OCI-LY7 (cell line): ENCODE results near the gene PRR18. TPM values are rescaled to one million over a fixed set of nuclear protein-coding genes. Genes with fewer than 3 reads are reported as not detected.

ENCODE experiments used
- BruUV-seq: library from RNA; stranded (reverse); fragments of 400-500 nt; replicated peaks from 2 replicates; lab custom pipeline; 2021; lab: Mats Ljungman, UMichigan
- CTCF ChIA-PET: fragments of 300-600 bp; sonication (Branson Sonifier 250); formaldehyde crosslinking; loops from one replicate; lab custom pipeline; 2022; ENCODE audit warnings: antibody characterized with exemption; ENCODE audit not compliant: unreplicated experiment; lab: Charles Lee
- POLR2A ChIA-PET: fragments of 300-600 bp; sonication (Branson Sonifier 250); formaldehyde crosslinking; loops from one replicate; lab custom pipeline; 2022; ENCODE audit warnings: antibody characterized with exemption; lab: Charles Lee
- DNase-seq: peaks from one replicate; pipeline ENCODE4 v3.0.0-alpha.2; 2015; ENCODE audit warnings: low spot score
- H2AFZ ChIP-seq: fragments of 200-600 bp; sonication (generic), shearing (Covaris generic); 2 replicates; pipeline ENCODE4 v1.6.1; 2014; ENCODE audit warnings: mild to moderate bottlenecking, antibody characterized with exemption, low read length, moderate library complexity
- H3K27ac ChIP-seq: fragments of 200-600 bp; sonication (generic); 2 replicates; pipeline ENCODE4 v1.5.1; 2014; ENCODE audit warnings: mixed run types, low read depth, mild to moderate bottlenecking, moderate library complexity, low read length, inconsistent platforms; ENCODE audit not compliant: poor library complexity, severe bottlenecking
- H3K36me3 ChIP-seq: fragments of 200-600 bp; sonication (generic); 2 replicates; pipeline ENCODE4 v1.6.1; 2014; ENCODE audit warnings: mild to moderate bottlenecking, antibody characterized with exemption, low read length, moderate library complexity, mixed read lengths; ENCODE audit not compliant: insufficient read depth
- H3K4me1 ChIP-seq: fragments of 200-600 bp; sonication (generic); 2 replicates; pipeline ENCODE4 v1.5.1; 2014; ENCODE audit warnings: mild to moderate bottlenecking, low read length; ENCODE audit not compliant: insufficient read depth, poor library complexity, severe bottlenecking
- H3K4me2 ChIP-seq: fragments of 200-600 bp; sonication (generic); 2 replicates; pipeline ENCODE4 v1.6.1; 2014; ENCODE audit warnings: mild to moderate bottlenecking, low read length
- H3K4me3 ChIP-seq: fragments of 200-600 bp; sonication (generic); 2 replicates; pipeline ENCODE4 v1.5.1; 2014; ENCODE audit warnings: mild to moderate bottlenecking, low read depth, low read length; ENCODE audit not compliant: poor library complexity, severe bottlenecking
- H3K79me2 ChIP-seq: fragments of 200-600 bp; sonication (generic); 2 replicates; pipeline ENCODE4 v1.6.1; 2016; ENCODE audit warnings: low read depth, mild to moderate bottlenecking, low read length, moderate library complexity, mixed read lengths; ENCODE audit not compliant: insufficient read depth
- H3K9me2 ChIP-seq: fragments of 200-600 bp; sonication (generic); 2 replicates; pipeline ENCODE4 v1.6.1; 2016; ENCODE audit warnings: mild to moderate bottlenecking, low read length, mixed read lengths; ENCODE audit not compliant: insufficient read depth
- H3K9me3 ChIP-seq: fragments of 200-600 bp; sonication (generic); 2 replicates; pipeline ENCODE4 v1.6.1; 2014; ENCODE audit warnings: mild to moderate bottlenecking, mixed run types, low read length, mixed read lengths
- H4K20me1 ChIP-seq: fragments of 200-600 bp; sonication (generic); 2 replicates; pipeline ENCODE4 v1.6.1; 2014; ENCODE audit warnings: mild to moderate bottlenecking, antibody characterized with exemption, low read length, moderate library complexity, mixed read lengths; ENCODE audit not compliant: insufficient read depth
- EZH2phosphoT487 ChIP-seq: fragments of 200-600 bp; sonication (generic); IDR thresholded peaks from 2 replicates; pipeline ENCODE4 v1.6.1; 2018; ENCODE audit warnings: low read depth, borderline replicate concordance, mild to moderate bottlenecking, mixed run types, antibody characterized with exemption, low read length, moderate library complexity, mixed read lengths
- intact Hi-C: fragments of 100-400 bp; cut with micrococcal nuclease; formaldehyde crosslinking; loops from one replicate; pipeline ENCODE4 v1.10.0; 2022; ENCODE audit not compliant: unreplicated experiment
- total RNA-seq, 2 experiments: library from RNA; depleted of rRNA in 1 of 2; stranded (reverse); fragments of >200 nt in 1 of 2; shearing (Covaris generic) in 1 of 2; gene quantifications; 2 replicates each; pipeline ENCODE4 v1.2.3, GENCODE V29; 2014 to 2022
- TF ChIP-seq, protein P1 (sequence below): fragments of 200-600 bp; sonication (generic); conservative IDR thresholded peaks from 2 replicates; pipeline ENCODE4 v1.5.1; 2014; ENCODE audit warnings: mild to moderate bottlenecking, antibody characterized with exemption, low read length, moderate library complexity, mixed read lengths

Gene PRR18
- total RNA-seq, 2 experiments from 2014 or later: 0.13 to 0.38 TPM

DNA sequence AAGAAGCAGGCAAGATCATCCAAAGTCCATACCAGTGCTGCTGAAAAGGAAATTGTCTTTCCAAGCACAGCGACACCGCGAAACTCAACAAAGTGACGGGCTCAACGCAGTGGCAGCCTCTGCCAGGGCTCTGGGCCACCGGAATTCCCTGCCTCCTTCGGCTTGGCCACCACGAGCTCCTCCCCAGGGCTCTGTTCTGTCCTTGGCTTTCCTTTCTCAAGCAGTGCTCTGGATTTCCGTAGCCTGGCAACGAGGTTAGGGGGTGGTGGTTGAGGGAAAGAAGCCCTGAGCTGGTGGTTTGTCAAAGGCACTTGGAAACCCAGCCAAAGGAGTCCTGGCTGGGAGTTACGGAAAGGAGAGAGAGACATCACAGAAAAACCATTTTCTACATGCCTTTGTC is 31.2 kb downstream of the PRR18 start:
- Histone ChIP-seq H3K79me2 (no peaks in the 10 kb centered on the region), H3K4me2 (no peak overlapping the region), H3K4me3 (no peak overlapping the region), H3K36me3 (no peaks in the 10 kb centered on the region), H4K20me1 (no peaks in the 10 kb centered on the region), H3K4me1 (peaks cover 14% of the 10 kb centered on the region), H3K27ac (no peak overlapping the region), H3K9me3 (no peaks in the 10 kb centered on the region), H3K9me2 (no peaks in the 10 kb centered on the region), H2AFZ (no peak overlapping the region)
- BruUV-seq: no TSS peak
- TF ChIP-seq, protein P1, sequence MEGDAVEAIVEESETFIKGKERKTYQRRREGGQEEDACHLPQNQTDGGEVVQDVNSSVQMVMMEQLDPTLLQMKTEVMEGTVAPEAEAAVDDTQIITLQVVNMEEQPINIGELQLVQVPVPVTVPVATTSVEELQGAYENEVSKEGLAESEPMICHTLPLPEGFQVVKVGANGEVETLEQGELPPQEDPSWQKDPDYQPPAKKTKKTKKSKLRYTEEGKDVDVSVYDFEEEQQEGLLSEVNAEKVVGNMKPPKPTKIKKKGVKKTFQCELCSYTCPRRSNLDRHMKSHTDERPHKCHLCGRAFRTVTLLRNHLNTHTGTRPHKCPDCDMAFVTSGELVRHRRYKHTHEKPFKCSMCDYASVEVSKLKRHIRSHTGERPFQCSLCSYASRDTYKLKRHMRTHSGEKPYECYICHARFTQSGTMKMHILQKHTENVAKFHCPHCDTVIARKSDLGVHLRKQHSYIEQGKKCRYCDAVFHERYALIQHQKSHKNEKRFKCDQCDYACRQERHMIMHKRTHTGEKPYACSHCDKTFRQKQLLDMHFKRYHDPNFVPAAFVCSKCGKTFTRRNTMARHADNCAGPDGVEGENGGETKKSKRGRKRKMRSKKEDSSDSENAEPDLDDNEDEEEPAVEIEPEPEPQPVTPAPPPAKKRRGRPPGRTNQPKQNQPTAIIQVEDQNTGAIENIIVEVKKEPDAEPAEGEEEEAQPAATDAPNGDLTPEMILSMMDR: no peak
- no peak for TF ChIP-seq EZH2phosphoT487
- intact Hi-C loops: loop anchor here (5.0 kb wide), 1 partner anchor 390 kb away; no protein-coding TSS in a partner anchor
- CTCF ChIA-PET: interaction anchor here (1.3 to 2.0 kb wide), 4 partner anchors 9 to 127 kb away, joined by 3 to 7 read pairs (median 6); no protein-coding TSS in a partner anchor
- no peak for DNase-seq
- POLR2A ChIA-PET: interaction anchor here (0.6 kb wide), 1 partner anchor 658 kb away, joined by 5 read pairs; no protein-coding TSS in a partner anchor

- no peaks in the 10 kb centered on the region for H3K36me3 ChIP-seq
- TF ChIP-seq, protein P1: peak; percentile 100
- TF ChIP-seq EZH2phosphoT487: no peak
- H2AFZ ChIP-seq: peak overlapping the region; percentile 92; the same call in 1 of the 2 replicates
- H3K4me2 ChIP-seq: peak overlapping the region; percentile 48
- BruUV-seq: no TSS peak
- peak; percentile 75 for DNase-seq
- POLR2A ChIA-PET: interaction anchor here (0.5 to 0.7 kb wide), 3 partner anchors 11 to 849 kb away, joined by 3 read pairs; no protein-coding TSS in a partner anchor
- no peaks in the 10 kb centered on the region for H3K9me2 ChIP-seq
- no peak overlapping the region for H3K27ac ChIP-seq
- H4K20me1 ChIP-seq: no peaks in the 10 kb centered on the region
- no peaks in the 10 kb centered on the region for H3K9me3 ChIP-seq
- intact Hi-C loops: loop anchor here (1.0 to 5.0 kb wide), 6 partner anchors 38 to 388 kb away; no protein-coding TSS in a partner anchor
- H3K4me1 ChIP-seq: peaks cover 14% of the 10 kb centered on the region
- no peak overlapping the region for H3K4me3 ChIP-seq
- no peaks in the 10 kb centered on the region for H3K79me2 ChIP-seq
- CTCF ChIA-PET: interaction anchor here (1.3 to 2.0 kb wide), 4 partner anchors 10 to 129 kb away, joined by 3 to 7 read pairs (median 6); no protein-coding TSS in a partner anchor
Measured at GRCh38 chr6:166275714-166276166, 32.5 kb downstream of the PRR18 start.
